Activated naive CD8-positive, alpha-beta T cell treated with anti-CD3 and anti-CD28 coated beads, Interleukin-2, amount 50 U/mL, for 24 hours (primary cell): ENCODE data around the gene MTHFD1L.
"Not testable (repeated sequence)": the region's sequence is repeated elsewhere in the genome, so short reads cannot be mapped to it uniquely, and the experiment has no call there.

Experiments
- ATAC-seq: fragments of 150-1000 bp; cut with Tn5 transposase; one replicate; pipeline ENCODE4 v1.10.0; 2021
- DNase-seq: peaks from one replicate; pipeline ENCODE4 v3.0.0; 2021
- H3K27ac Mint-ChIP-seq: one replicate; pipeline ENCODE4 v1.8.0; 2021; ENCODE audit warnings: mild to moderate bottlenecking, mixed read lengths
- H3K27me3 Mint-ChIP-seq: one replicate; pipeline ENCODE4 v1.8.0; 2021; ENCODE audit warnings: mixed read lengths
- H3K36me3 Mint-ChIP-seq: one replicate; pipeline ENCODE4 v1.8.0; 2021; ENCODE audit warnings: low read depth, mixed read lengths
- H3K4me1 Mint-ChIP-seq: one replicate; pipeline ENCODE4 v1.8.0; 2021; ENCODE audit warnings: mixed read lengths
- H3K4me3 Mint-ChIP-seq: one replicate; pipeline ENCODE4 v1.8.0; 2021; ENCODE audit warnings: mild to moderate bottlenecking, moderate library complexity, mixed read lengths
- H3K9me3 Mint-ChIP-seq: one replicate; pipeline ENCODE4 v1.8.0; 2021; ENCODE audit warnings: mixed read lengths

MTHFD1L gene

GRCh38 chr6:150865406-150866146, at the start of gene MTHFD1L:
TSS of gene MTHFD1L (plus strand) at chr6:150865702. CDS start at chr6:150865823, 121 bp downstream.
- Mint-ChIP-seq H3K9me3 (no peaks in the 10 kb centered on the region), H3K27ac (peak within 1 kb of the TSS; percentile 87), H3K4me3 (peak within 1 kb of the TSS; percentile 90), H3K4me1 (peaks cover 36% of the 10 kb centered on the region), H3K36me3 (peaks cover 15% of the 10 kb centered on the region), H3K27me3 (peaks cover 25% of the 10 kb centered on the region)
- peak; percentile 89 for ATAC-seq
- DNase-seq: peak; percentile 85

GRCh38 chr6:150816554-150816953, 48.9 kb upstream of the MTHFD1L start:
- peaks cover 18% of the 10 kb centered on the region for H3K27me3 Mint-ChIP-seq
- not testable (repeated sequence) for ATAC-seq, H3K9me3 Mint-ChIP-seq, DNase-seq, H3K4me3 Mint-ChIP-seq, H3K27ac Mint-ChIP-seq, H3K36me3 Mint-ChIP-seq
- peaks cover 33% of the 10 kb centered on the region for H3K4me1 Mint-ChIP-seq

GRCh38 chr6:150822932-150823331, 42.6 kb upstream of the MTHFD1L start:
- Mint-ChIP-seq H3K4me3 (no peak overlapping the region), H3K4me1 (no peaks in the 10 kb centered on the region), H3K36me3 (no peaks in the 10 kb centered on the region), H3K9me3 (no peaks in the 10 kb centered on the region), H3K27ac (no peak overlapping the region), H3K27me3 (peaks cover 11% of the 10 kb centered on the region)
- ATAC-seq (no peak), DNase-seq (no peak)

- H3K27me3 Mint-ChIP-seq: peaks cover 3% of the 10 kb centered on the region
- no peak for DNase-seq
- H3K27ac Mint-ChIP-seq: no peak overlapping the region
- no peaks in the 10 kb centered on the region for H3K9me3 Mint-ChIP-seq
- no peak for ATAC-seq
- H3K4me3 Mint-ChIP-seq: no peak overlapping the region
- H3K36me3 Mint-ChIP-seq: no peaks in the 10 kb centered on the region
- H3K4me1 Mint-ChIP-seq: no peaks in the 10 kb centered on the region
Measured at GRCh38 chr6:150826788-150827187, 38.7 kb upstream of the MTHFD1L start.

- not testable (repeated sequence) for H3K9me3 Mint-ChIP-seq, H3K36me3 Mint-ChIP-seq, ATAC-seq, H3K27me3 Mint-ChIP-seq, DNase-seq, H3K27ac Mint-ChIP-seq, H3K4me1 Mint-ChIP-seq, H3K4me3 Mint-ChIP-seq
Measured at GRCh38 chr6:150828107-150828506, 37.4 kb upstream of the MTHFD1L start.

GRCh38 chr6:150830439-150831165, 34.9 kb upstream of the MTHFD1L start:
- no peak overlapping the region for H3K4me3 Mint-ChIP-seq
- no peaks in the 10 kb centered on the region for H3K9me3 Mint-ChIP-seq
- no peaks in the 10 kb centered on the region for H3K4me1 Mint-ChIP-seq
- peaks cover 3% of the 10 kb centered on the region for H3K27me3 Mint-ChIP-seq
- DNase-seq (no peak), ATAC-seq (no peak)
- H3K27ac Mint-ChIP-seq: no peak overlapping the region
- peaks cover 1% of the 10 kb centered on the region for H3K36me3 Mint-ChIP-seq

GRCh38 chr6:150831577-150831976, 33.9 kb upstream of the MTHFD1L start:
- H3K36me3 Mint-ChIP-seq: peaks cover 1% of the 10 kb centered on the region
- no peak overlapping the region for H3K4me3 Mint-ChIP-seq
- H3K4me1 Mint-ChIP-seq: no peaks in the 10 kb centered on the region
- H3K27ac Mint-ChIP-seq: no peak overlapping the region
- H3K27me3 Mint-ChIP-seq: peaks cover 3% of the 10 kb centered on the region
- no peak for DNase-seq
- no peak for ATAC-seq
- no peaks in the 10 kb centered on the region for H3K9me3 Mint-ChIP-seq

GRCh38 chr6:150835620-150836019, 29.9 kb upstream of the MTHFD1L start:
- Mint-ChIP-seq H3K4me1 (no peaks in the 10 kb centered on the region), H3K27me3 (no peaks in the 10 kb centered on the region), H3K4me3 (no peak overlapping the region), H3K36me3 (peaks cover 1% of the 10 kb centered on the region), H3K9me3 (no peaks in the 10 kb centered on the region), H3K27ac (no peak overlapping the region)
- DNase-seq (no peak), ATAC-seq (peak; percentile 54)

GRCh38 chr6:150840185-150840584, 25.3 kb upstream of the MTHFD1L start:
- no peaks in the 10 kb centered on the region for H3K4me1 Mint-ChIP-seq
- no peaks in the 10 kb centered on the region for H3K27me3 Mint-ChIP-seq
- H3K27ac Mint-ChIP-seq: no peak overlapping the region
- H3K9me3 Mint-ChIP-seq: no peaks in the 10 kb centered on the region
- ATAC-seq (no peak), DNase-seq (no peak)
- H3K4me3 Mint-ChIP-seq: no peak overlapping the region
- no peaks in the 10 kb centered on the region for H3K36me3 Mint-ChIP-seq

GRCh38 chr6:150841189-150841588, 24.3 kb upstream of the MTHFD1L start:
- Mint-ChIP-seq H3K4me1 (no peaks in the 10 kb centered on the region), H3K4me3 (no peak overlapping the region), H3K36me3 (no peaks in the 10 kb centered on the region), H3K9me3 (no peaks in the 10 kb centered on the region), H3K27ac (no peak overlapping the region), H3K27me3 (no peaks in the 10 kb centered on the region)
- DNase-seq (no peak), ATAC-seq (no peak)

GRCh38 chr6:150841697-150842096, 23.8 kb upstream of the MTHFD1L start:
- Mint-ChIP-seq H3K27me3 (no peaks in the 10 kb centered on the region), H3K9me3 (no peaks in the 10 kb centered on the region), H3K27ac (no peak overlapping the region), H3K4me3 (no peak overlapping the region), H3K4me1 (no peaks in the 10 kb centered on the region), H3K36me3 (no peaks in the 10 kb centered on the region)
- DNase-seq (no peak), ATAC-seq (no peak)

GRCh38 chr6:150844371-150844770, 21.1 kb upstream of the MTHFD1L start:
- ATAC-seq (no peak), DNase-seq (no peak)
- Mint-ChIP-seq H3K27me3 (no peaks in the 10 kb centered on the region), H3K4me3 (no peak overlapping the region), H3K27ac (no peak overlapping the region), H3K9me3 (no peaks in the 10 kb centered on the region), H3K36me3 (no peaks in the 10 kb centered on the region), H3K4me1 (no peaks in the 10 kb centered on the region)

GRCh38 chr6:150846641-150847040, 18.9 kb upstream of the MTHFD1L start:
- H3K36me3 Mint-ChIP-seq: no peaks in the 10 kb centered on the region
- no peak overlapping the region for H3K27ac Mint-ChIP-seq
- no peak overlapping the region for H3K4me3 Mint-ChIP-seq
- H3K9me3 Mint-ChIP-seq: no peaks in the 10 kb centered on the region
- no peaks in the 10 kb centered on the region for H3K4me1 Mint-ChIP-seq
- ATAC-seq: no peak
- no peak for DNase-seq
- H3K27me3 Mint-ChIP-seq: peaks cover 2% of the 10 kb centered on the region

GRCh38 chr6:150848400-150848799, 17.1 kb upstream of the MTHFD1L start:
- no peak for ATAC-seq
- Mint-ChIP-seq H3K4me3 (no peak overlapping the region), H3K4me1 (no peaks in the 10 kb centered on the region), H3K27ac (no peak overlapping the region), H3K9me3 (no peaks in the 10 kb centered on the region), H3K27me3 (peaks cover 2% of the 10 kb centered on the region), H3K36me3 (no peaks in the 10 kb centered on the region)
- DNase-seq: no peak

- not testable (repeated sequence) for ATAC-seq, H3K27ac Mint-ChIP-seq, DNase-seq, H3K4me3 Mint-ChIP-seq, H3K36me3 Mint-ChIP-seq, H3K9me3 Mint-ChIP-seq, H3K4me1 Mint-ChIP-seq, H3K27me3 Mint-ChIP-seq
Measured at GRCh38 chr6:150854392-150854791, 11.1 kb upstream of the MTHFD1L start.
